GM23338 (cell line): Measurements from ENCODE around the gene HSPB6. TPM values are rescaled to one million over a fixed set of nuclear protein-coding genes. Genes with fewer than 3 reads are reported as not detected.

ENCODE experiments used
- ATAC-seq: fragments of 200-7000 bp; cut with Tn5 transposase; 3 replicates; pipeline ENCODE4 v1.9.1; 2020
- DNase-seq: peaks from one replicate; pipeline ENCODE4 v3.0.0-alpha.2; 2015; ENCODE audit warnings: low spot score
- H2AFZ ChIP-seq: fragments of 200-600 bp; sonication (generic); 2 replicates; pipeline ENCODE4 v1.8.0; 2016; ENCODE audit warnings: antibody characterized with exemption, mild to moderate bottlenecking, moderate library complexity
- H3F3A ChIP-seq: fragments of 200-600 bp; sonication (generic); replicated peaks from 2 replicates; pipeline ENCODE4 v1.8.0; 2017; ENCODE audit warnings: antibody characterized with exemption, mixed run types, low read depth
- H3K27ac ChIP-seq: fragments of 200-600 bp; sonication (generic); 2 replicates; pipeline ENCODE4 v1.6.1; 2016; ENCODE audit warnings: low read depth
- H3K27me3 ChIP-seq: fragments of 200-600 bp; sonication (generic); 2 replicates; pipeline ENCODE4 v1.8.0; 2016; ENCODE audit warnings: mild to moderate bottlenecking, mixed run types, moderate library complexity; ENCODE audit not compliant: insufficient read depth
- H3K36me3 ChIP-seq: fragments of 200-600 bp; sonication (generic); 2 replicates; pipeline ENCODE4 v1.8.0; 2016; ENCODE audit warnings: mild to moderate bottlenecking; ENCODE audit not compliant: insufficient read depth
- H3K4me1 ChIP-seq: fragments of 200-600 bp; sonication (generic); 2 replicates; pipeline ENCODE4 v1.8.0; 2016; ENCODE audit warnings: mild to moderate bottlenecking, moderate library complexity; ENCODE audit not compliant: insufficient read depth
- H3K4me2 ChIP-seq: fragments of 200-600 bp; sonication (generic); 2 replicates; pipeline ENCODE4 v1.7.1; 2017; ENCODE audit warnings: mixed run types
- H3K4me3 ChIP-seq: fragments of 200-600 bp; sonication (generic); 2 replicates; pipeline ENCODE4 v1.6.1; 2016; ENCODE audit warnings: mixed run types
- H3K79me2 ChIP-seq: fragments of 200-600 bp; sonication (generic); replicated peaks from 2 replicates; pipeline ENCODE4 v1.8.0; 2017; ENCODE audit warnings: mild to moderate bottlenecking; ENCODE audit not compliant: insufficient read depth
- H3K9me2 ChIP-seq: fragments of 200-600 bp; sonication (generic); 2 replicates; pipeline ENCODE4 v1.8.0; 2017; ENCODE audit not compliant: insufficient read depth
- H4K20me1 ChIP-seq: fragments of 200-600 bp; sonication (generic); replicated peaks from 2 replicates; pipeline ENCODE4 v1.8.0; 2017; ENCODE audit warnings: mild to moderate bottlenecking; ENCODE audit not compliant: insufficient read depth
- H3K27ac Mint-ChIP-seq: 2 replicates; pipeline ENCODE4 v1.8.0; 2020; ENCODE audit warnings: inconsistent platforms, mild to moderate bottlenecking, moderate library complexity, mixed read lengths
- H3K27me3 Mint-ChIP-seq: 3 replicates; pipeline ENCODE4 v1.8.0; 2022; ENCODE audit warnings: low read depth, mild to moderate bottlenecking, moderate library complexity, mixed read lengths, inconsistent platforms; ENCODE audit not compliant: insufficient read depth, poor library complexity
- H3K36me3 Mint-ChIP-seq: 3 replicates; pipeline ENCODE4 v1.8.0; 2021; ENCODE audit warnings: low read depth, mild to moderate bottlenecking, inconsistent platforms, moderate library complexity, mixed read lengths
- H3K4me1 Mint-ChIP-seq: 3 replicates; pipeline ENCODE4 v1.8.0; 2020; ENCODE audit warnings: mild to moderate bottlenecking, inconsistent platforms, mixed read lengths
- H3K4me3 Mint-ChIP-seq: 3 replicates; pipeline ENCODE4 v1.8.0; 2021; ENCODE audit warnings: moderate library complexity, mild to moderate bottlenecking, inconsistent platforms, mixed read lengths
- H3K9me3 Mint-ChIP-seq: 3 replicates; pipeline ENCODE4 v1.8.0; 2020; ENCODE audit warnings: moderate library complexity, mild to moderate bottlenecking, inconsistent platforms, mixed read lengths
- CREB1 ChIP-seq: fragments of 250-450 bp; sonication (Bioruptor Pico); IDR thresholded peaks from 2 replicates; pipeline ENCODE4 v1.5.0; 2020; ENCODE audit warnings: low read depth, mild to moderate bottlenecking, moderate library complexity
- EZH2 ChIP-seq: fragments of 200-600 bp; sonication (generic); IDR thresholded peaks from one replicate; pipeline ENCODE4 v1.8.0; 2017; ENCODE audit warnings: antibody characterized with exemption, mild to moderate bottlenecking, low read depth; ENCODE audit not compliant: unreplicated experiment
- EZH2phosphoT487 ChIP-seq: fragments of 200-600 bp; sonication (generic); IDR thresholded peaks from one replicate; pipeline ENCODE4 v1.8.1; 2018; ENCODE audit warnings: antibody characterized with exemption; ENCODE audit not compliant: unreplicated experiment
- JUNB ChIP-seq: IDR thresholded peaks from one replicate; pipeline ENCODE4 v1.6.1; 2016; ENCODE audit warnings: antibody characterized with exemption; ENCODE audit not compliant: unreplicated experiment
- NANOG ChIP-seq: IDR thresholded peaks from 2 replicates; pipeline ENCODE4 v1.6.1; 2016; ENCODE audit warnings: antibody characterized with exemption, borderline replicate concordance
- POLR2AphosphoS5 ChIP-seq: IDR thresholded peaks from 2 replicates; pipeline ENCODE4 v1.6.1; 2016; ENCODE audit warnings: antibody characterized with exemption, low read depth
- STAT1 ChIP-seq: IDR thresholded peaks from one replicate; pipeline ENCODE4 v1.6.1; 2016; ENCODE audit warnings: antibody characterized with exemption; ENCODE audit not compliant: unreplicated experiment
- ZNF114 ChIP-seq: fragments of 250-450 bp; sonication (Bioruptor Pico); IDR thresholded peaks from 2 replicates; pipeline ENCODE4 v1.5.0; 2020; ENCODE audit warnings: mild to moderate bottlenecking, moderate library complexity
- ZNF331 ChIP-seq: fragments of 250-450 bp; sonication (Bioruptor Pico); IDR thresholded peaks from 2 replicates; pipeline ENCODE4 v1.5.0; 2020; ENCODE audit warnings: low read depth, mild to moderate bottlenecking, moderate library complexity
- polyA plus RNA-seq: library from polyadenylated mRNA; unstranded; fragments of >200 nt; fragmentation: Nextera tagmentation; extraction: Ambion mirVana; gene quantifications from 2 replicates; pipeline ENCODE4 v1.2.1, GENCODE V29; 2016
- total RNA-seq: library from RNA; depleted of rRNA; stranded (reverse); fragments of >200 nt; shearing (Covaris generic); gene quantifications from 2 replicates; pipeline ENCODE4 v1.2.3, GENCODE V29; 2014
- TF ChIP-seq, protein P1 (sequence below): IDR thresholded peaks from one replicate; pipeline ENCODE4 v1.6.1; 2018; ENCODE audit warnings: antibody characterized with exemption; ENCODE audit not compliant: unreplicated experiment
- TF ChIP-seq, protein P2 (sequence below), 2 experiments: fragments of 200-600 bp in 1 of 2; sonication (generic) in 1 of 2; conservative IDR thresholded peaks; 2 replicates each; pipeline versions ENCODE4 v1.5.1 to v1.6.1; 2016 to 2017; ENCODE audit warnings: antibody characterized with exemption in 2 of 2, low read depth in 2 of 2, mild to moderate bottlenecking in 2 of 2, moderate library complexity in 1 of 2
- TF ChIP-seq, protein P3 (sequence below): fragments of 250-450 bp; sonication (Bioruptor Pico); IDR thresholded peaks from 2 replicates; pipeline ENCODE4 v1.5.0; 2020; ENCODE audit warnings: mild to moderate bottlenecking, moderate library complexity
- TF ChIP-seq, protein P4 (sequence below): IDR thresholded peaks from 2 replicates; pipeline ENCODE4 v1.6.1; 2016; ENCODE audit warnings: antibody characterized with exemption

HSPB6 gene
- total and polyA plus RNA-seq, 2 experiments from 2014 or later, result 0.87 to 3.2 TPM

DNA sequence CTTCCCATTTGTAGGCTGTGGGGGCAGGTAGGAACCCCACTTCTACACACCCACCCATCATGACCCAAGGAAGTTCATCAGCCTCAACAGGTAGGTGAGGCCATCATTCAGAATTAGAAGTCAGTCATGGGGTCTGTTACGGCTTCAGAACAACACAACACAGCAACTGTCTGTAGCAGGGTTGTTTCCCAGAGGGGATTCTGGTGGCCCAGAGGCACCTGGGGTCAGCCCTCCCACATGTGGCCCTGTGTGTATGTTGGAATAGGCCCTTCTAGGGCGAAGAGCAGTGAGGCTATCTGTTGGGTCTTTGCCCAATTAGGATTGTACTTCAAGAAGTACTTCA lies 18.0 kb downstream of the HSPB6 start:
- Histone ChIP-seq H3K4me1 (peaks cover 4% of the 10 kb centered on the region; the same call in 1 of the 2 replicates), H3K27me3 (no peaks in the 10 kb centered on the region), H3K79me2 (no peaks in the 10 kb centered on the region), H3K4me2 (no peak overlapping the region), H2AFZ (no peak overlapping the region), H4K20me1 (no peaks in the 10 kb centered on the region; the same call in 1 of the 2 replicates), H3K9me2 (no peaks in the 10 kb centered on the region), H3K4me3 (no peak overlapping the region), H3K36me3 (peaks cover 4% of the 10 kb centered on the region; the same call in 1 of the 2 replicates), H3F3A (peaks cover 10% of the 10 kb centered on the region), H3K27ac (no peak overlapping the region)
- DNase-seq (no peak), ATAC-seq (no peak)
- Mint-ChIP-seq H3K4me1 (peaks cover 5% of the 10 kb centered on the region), H3K27me3 (peaks cover 6% of the 10 kb centered on the region), H3K27ac (no peak overlapping the region), H3K36me3 (peaks cover 51% of the 10 kb centered on the region), H3K4me3 (no peak overlapping the region; the same call in 2 of the 3 replicates), H3K9me3 (no peaks in the 10 kb centered on the region; the same call in 2 of the 3 replicates)
- TF ChIP-seq ZNF114 (CRISPR knock-in tag) (no peak), JUNB (no peak), STAT1 (no peak), CREB1 (CRISPR knock-in tag) (no peak), POLR2AphosphoS5 (no peak), EZH2 (no peak), EZH2phosphoT487 (no peak), ZNF331 (no peak), NANOG (no peak)
- TF ChIP-seq, protein P1, sequence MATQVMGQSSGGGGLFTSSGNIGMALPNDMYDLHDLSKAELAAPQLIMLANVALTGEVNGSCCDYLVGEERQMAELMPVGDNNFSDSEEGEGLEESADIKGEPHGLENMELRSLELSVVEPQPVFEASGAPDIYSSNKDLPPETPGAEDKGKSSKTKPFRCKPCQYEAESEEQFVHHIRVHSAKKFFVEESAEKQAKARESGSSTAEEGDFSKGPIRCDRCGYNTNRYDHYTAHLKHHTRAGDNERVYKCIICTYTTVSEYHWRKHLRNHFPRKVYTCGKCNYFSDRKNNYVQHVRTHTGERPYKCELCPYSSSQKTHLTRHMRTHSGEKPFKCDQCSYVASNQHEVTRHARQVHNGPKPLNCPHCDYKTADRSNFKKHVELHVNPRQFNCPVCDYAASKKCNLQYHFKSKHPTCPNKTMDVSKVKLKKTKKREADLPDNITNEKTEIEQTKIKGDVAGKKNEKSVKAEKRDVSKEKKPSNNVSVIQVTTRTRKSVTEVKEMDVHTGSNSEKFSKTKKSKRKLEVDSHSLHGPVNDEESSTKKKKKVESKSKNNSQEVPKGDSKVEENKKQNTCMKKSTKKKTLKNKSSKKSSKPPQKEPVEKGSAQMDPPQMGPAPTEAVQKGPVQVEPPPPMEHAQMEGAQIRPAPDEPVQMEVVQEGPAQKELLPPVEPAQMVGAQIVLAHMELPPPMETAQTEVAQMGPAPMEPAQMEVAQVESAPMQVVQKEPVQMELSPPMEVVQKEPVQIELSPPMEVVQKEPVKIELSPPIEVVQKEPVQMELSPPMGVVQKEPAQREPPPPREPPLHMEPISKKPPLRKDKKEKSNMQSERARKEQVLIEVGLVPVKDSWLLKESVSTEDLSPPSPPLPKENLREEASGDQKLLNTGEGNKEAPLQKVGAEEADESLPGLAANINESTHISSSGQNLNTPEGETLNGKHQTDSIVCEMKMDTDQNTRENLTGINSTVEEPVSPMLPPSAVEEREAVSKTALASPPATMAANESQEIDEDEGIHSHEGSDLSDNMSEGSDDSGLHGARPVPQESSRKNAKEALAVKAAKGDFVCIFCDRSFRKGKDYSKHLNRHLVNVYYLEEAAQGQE, result no peak
- TF ChIP-seq, protein P2, sequence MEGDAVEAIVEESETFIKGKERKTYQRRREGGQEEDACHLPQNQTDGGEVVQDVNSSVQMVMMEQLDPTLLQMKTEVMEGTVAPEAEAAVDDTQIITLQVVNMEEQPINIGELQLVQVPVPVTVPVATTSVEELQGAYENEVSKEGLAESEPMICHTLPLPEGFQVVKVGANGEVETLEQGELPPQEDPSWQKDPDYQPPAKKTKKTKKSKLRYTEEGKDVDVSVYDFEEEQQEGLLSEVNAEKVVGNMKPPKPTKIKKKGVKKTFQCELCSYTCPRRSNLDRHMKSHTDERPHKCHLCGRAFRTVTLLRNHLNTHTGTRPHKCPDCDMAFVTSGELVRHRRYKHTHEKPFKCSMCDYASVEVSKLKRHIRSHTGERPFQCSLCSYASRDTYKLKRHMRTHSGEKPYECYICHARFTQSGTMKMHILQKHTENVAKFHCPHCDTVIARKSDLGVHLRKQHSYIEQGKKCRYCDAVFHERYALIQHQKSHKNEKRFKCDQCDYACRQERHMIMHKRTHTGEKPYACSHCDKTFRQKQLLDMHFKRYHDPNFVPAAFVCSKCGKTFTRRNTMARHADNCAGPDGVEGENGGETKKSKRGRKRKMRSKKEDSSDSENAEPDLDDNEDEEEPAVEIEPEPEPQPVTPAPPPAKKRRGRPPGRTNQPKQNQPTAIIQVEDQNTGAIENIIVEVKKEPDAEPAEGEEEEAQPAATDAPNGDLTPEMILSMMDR (conservative IDR thresholded peaks at IDR 0.05; ENCODE audit: low read depth in 2 of 2), result no peak
- TF ChIP-seq, protein P3, sequence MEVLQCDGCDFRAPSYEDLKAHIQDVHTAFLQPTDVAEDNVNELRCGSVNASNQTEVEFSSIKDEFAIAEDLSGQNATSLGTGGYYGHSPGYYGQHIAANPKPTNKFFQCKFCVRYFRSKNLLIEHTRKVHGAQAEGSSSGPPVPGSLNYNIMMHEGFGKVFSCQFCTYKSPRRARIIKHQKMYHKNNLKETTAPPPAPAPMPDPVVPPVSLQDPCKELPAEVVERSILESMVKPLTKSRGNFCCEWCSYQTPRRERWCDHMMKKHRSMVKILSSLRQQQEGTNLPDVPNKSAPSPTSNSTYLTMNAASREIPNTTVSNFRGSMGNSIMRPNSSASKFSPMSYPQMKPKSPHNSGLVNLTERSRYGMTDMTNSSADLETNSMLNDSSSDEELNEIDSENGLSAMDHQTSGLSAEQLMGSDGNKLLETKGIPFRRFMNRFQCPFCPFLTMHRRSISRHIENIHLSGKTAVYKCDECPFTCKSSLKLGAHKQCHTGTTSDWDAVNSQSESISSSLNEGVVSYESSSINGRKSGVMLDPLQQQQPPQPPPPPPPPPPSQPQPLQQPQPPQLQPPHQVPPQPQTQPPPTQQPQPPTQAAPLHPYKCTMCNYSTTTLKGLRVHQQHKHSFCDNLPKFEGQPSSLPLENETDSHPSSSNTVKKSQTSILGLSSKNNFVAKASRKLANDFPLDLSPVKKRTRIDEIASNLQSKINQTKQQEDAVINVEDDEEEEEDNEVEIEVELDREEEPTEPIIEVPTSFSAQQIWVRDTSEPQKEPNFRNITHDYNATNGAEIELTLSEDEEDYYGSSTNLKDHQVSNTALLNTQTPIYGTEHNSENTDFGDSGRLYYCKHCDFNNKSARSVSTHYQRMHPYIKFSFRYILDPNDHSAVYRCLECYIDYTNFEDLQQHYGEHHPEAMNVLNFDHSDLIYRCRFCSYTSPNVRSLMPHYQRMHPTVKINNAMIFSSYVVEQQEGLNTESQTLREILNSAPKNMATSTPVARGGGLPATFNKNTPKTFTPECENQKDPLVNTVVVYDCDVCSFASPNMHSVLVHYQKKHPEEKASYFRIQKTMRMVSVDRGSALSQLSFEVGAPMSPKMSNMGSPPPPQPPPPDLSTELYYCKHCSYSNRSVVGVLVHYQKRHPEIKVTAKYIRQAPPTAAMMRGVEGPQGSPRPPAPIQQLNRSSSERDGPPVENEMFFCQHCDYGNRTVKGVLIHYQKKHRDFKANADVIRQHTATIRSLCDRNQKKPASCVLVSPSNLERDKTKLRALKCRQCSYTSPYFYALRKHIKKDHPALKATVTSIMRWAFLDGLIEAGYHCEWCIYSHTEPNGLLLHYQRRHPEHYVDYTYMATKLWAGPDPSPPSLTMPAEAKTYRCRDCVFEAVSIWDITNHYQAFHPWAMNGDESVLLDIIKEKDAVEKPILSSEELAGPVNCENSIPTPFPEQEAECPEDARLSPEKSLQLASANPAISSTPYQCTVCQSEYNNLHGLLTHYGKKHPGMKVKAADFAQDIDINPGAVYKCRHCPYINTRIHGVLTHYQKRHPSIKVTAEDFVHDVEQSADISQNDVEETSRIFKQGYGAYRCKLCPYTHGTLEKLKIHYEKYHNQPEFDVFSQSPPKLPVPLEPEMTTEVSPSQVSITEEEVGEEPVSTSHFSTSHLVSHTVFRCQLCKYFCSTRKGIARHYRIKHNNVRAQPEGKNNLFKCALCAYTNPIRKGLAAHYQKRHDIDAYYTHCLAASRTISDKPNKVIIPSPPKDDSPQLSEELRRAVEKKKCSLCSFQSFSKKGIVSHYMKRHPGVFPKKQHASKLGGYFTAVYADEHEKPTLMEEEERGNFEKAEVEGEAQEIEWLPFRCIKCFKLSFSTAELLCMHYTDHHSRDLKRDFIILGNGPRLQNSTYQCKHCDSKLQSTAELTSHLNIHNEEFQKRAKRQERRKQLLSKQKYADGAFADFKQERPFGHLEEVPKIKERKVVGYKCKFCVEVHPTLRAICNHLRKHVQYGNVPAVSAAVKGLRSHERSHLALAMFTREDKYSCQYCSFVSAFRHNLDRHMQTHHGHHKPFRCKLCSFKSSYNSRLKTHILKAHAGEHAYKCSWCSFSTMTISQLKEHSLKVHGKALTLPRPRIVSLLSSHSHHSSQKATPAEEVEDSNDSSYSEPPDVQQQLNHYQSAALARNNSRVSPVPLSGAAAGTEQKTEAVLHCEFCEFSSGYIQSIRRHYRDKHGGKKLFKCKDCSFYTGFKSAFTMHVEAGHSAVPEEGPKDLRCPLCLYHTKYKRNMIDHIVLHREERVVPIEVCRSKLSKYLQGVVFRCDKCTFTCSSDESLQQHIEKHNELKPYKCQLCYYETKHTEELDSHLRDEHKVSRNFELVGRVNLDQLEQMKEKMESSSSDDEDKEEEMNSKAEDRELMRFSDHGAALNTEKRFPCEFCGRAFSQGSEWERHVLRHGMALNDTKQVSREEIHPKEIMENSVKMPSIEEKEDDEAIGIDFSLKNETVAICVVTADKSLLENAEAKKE (CRISPR knock-in tag), result no peak
- TF ChIP-seq, protein P4, sequence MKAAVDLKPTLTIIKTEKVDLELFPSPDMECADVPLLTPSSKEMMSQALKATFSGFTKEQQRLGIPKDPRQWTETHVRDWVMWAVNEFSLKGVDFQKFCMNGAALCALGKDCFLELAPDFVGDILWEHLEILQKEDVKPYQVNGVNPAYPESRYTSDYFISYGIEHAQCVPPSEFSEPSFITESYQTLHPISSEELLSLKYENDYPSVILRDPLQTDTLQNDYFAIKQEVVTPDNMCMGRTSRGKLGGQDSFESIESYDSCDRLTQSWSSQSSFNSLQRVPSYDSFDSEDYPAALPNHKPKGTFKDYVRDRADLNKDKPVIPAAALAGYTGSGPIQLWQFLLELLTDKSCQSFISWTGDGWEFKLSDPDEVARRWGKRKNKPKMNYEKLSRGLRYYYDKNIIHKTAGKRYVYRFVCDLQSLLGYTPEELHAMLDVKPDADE, result no peak
